Activated naive CD4-positive, alpha-beta T cell treated with anti-CD3 and anti-CD28 coated beads for 36 hours (primary cell): ENCODE data around the gene CEP250. TPM values are rescaled to one million over a fixed set of nuclear protein-coding genes. Genes with fewer than 3 reads are reported as not detected.

Experiments used
- CTCF ChIA-PET: fragments of 350-600 bp; sonication (Branson Sonifier 250); formaldehyde crosslinking; loops from one replicate; lab custom pipeline; 2021; ENCODE audit warnings: antibody characterized with exemption; lab: Charles Lee
- DNase-seq: peaks from one replicate; pipeline ENCODE4 v3.0.0-alpha.2; 2020
- H3K27ac Mint-ChIP-seq: one replicate; pipeline ENCODE4 v1.8.0; 2021; ENCODE audit warnings: mild to moderate bottlenecking, mixed read lengths
- H3K27me3 Mint-ChIP-seq: one replicate; pipeline ENCODE4 v1.8.0; 2021; ENCODE audit warnings: low read depth, mixed read lengths
- H3K36me3 Mint-ChIP-seq: one replicate; pipeline ENCODE4 v1.8.0; 2021; ENCODE audit warnings: low read depth, mixed read lengths
- H3K4me1 Mint-ChIP-seq: one replicate; pipeline ENCODE4 v1.8.0; 2021; ENCODE audit warnings: low read depth, mixed read lengths
- H3K4me3 Mint-ChIP-seq: one replicate; pipeline ENCODE4 v1.8.0; 2021; ENCODE audit warnings: mild to moderate bottlenecking, moderate library complexity, mixed read lengths
- H3K9me3 Mint-ChIP-seq: one replicate; pipeline ENCODE4 v1.8.0; 2021; ENCODE audit warnings: mixed read lengths
- intact Hi-C: fragments of 100-400 bp; cut with micrococcal nuclease; formaldehyde crosslinking; loops from one replicate; pipeline ENCODE4 v1.15.1; 2023
- total RNA-seq, 2 experiments: library from RNA; stranded (reverse); gene quantifications; one replicate each; pipeline ENCODE4 v1.2.3, GENCODE V29; 2021

The CEP250 gene
- total RNA-seq, 2 experiments from 2014 or later: 43.4 to 46.9 TPM

DNA sequence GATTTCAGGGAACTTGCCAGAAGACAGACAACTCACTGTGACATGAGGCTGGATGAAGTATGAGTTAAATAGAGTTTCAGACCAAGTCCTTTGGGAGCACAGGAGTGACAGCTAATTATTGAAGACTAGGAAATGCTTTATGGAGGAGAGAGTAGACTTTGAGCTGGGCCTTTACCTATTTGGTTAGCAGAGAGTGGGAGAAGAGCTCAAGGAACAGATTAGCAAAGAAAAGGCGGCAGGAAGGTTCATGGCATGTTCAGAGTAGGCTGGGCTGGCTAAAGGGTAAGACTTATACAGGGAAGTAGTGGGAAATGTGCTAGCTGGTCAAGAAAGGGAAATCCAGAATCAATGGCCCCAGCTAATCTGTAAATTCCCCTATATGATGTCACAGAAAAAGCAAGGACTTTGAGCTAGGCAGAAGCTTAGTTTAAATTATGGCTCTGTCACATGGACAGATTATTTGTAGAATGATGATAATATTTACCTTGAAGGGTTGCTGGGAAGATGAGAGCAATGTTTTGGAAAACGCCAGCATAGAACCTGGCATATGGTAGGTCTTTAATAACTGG, 19.0 kb downstream of the CEP250 start:
- H3K27me3 Mint-ChIP-seq: no peaks in the 10 kb centered on the region
- DNase-seq: no peak
- H3K36me3 Mint-ChIP-seq: peaks cover 7% of the 10 kb centered on the region
- intact Hi-C loops: no loop called here
- H3K9me3 Mint-ChIP-seq: no peaks in the 10 kb centered on the region
- H3K4me1 Mint-ChIP-seq: no peaks in the 10 kb centered on the region
- CTCF ChIA-PET: interaction anchor here (1.4 to 3.3 kb wide), 3 partner anchors 11 to 171 kb away, joined by 3 to 16 read pairs (median 4); partner anchors contain the start of gene CEP250
- no peak overlapping the region for H3K4me3 Mint-ChIP-seq
- no peak overlapping the region for H3K27ac Mint-ChIP-seq

DNA sequence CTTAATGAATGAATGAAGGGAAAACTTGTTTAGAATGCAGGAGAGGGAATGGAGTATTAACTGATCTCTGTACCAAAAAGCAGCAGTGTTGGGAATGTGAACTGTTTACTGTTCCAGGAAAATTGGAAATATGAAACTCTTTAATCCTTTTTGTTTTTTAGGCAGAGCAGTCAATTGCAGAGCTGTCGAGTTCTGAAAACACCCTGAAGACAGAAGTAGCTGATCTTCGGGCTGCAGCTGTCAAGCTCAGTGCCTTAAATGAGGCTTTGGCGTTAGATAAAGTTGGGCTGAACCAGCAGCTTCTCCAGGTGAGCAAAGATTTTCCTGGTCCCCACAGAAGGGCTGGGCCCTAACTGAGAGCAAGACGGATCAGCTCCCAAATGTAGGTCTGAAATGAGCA, 20.9 kb downstream of the CEP250 start:
- Mint-ChIP-seq H3K4me1 (no peaks in the 10 kb centered on the region), H3K4me3 (no peak overlapping the region), H3K27me3 (no peaks in the 10 kb centered on the region), H3K27ac (no peak overlapping the region), H3K9me3 (no peaks in the 10 kb centered on the region), H3K36me3 (peaks cover 7% of the 10 kb centered on the region)
- DNase-seq: no peak
- intact Hi-C loops: no loop called here
- CTCF ChIA-PET: interaction anchor here (1.0 to 1.1 kb wide), 2 partner anchors 12 to 14 kb away, joined by 3 to 4 read pairs; no protein-coding TSS in a partner anchor

DNA sequence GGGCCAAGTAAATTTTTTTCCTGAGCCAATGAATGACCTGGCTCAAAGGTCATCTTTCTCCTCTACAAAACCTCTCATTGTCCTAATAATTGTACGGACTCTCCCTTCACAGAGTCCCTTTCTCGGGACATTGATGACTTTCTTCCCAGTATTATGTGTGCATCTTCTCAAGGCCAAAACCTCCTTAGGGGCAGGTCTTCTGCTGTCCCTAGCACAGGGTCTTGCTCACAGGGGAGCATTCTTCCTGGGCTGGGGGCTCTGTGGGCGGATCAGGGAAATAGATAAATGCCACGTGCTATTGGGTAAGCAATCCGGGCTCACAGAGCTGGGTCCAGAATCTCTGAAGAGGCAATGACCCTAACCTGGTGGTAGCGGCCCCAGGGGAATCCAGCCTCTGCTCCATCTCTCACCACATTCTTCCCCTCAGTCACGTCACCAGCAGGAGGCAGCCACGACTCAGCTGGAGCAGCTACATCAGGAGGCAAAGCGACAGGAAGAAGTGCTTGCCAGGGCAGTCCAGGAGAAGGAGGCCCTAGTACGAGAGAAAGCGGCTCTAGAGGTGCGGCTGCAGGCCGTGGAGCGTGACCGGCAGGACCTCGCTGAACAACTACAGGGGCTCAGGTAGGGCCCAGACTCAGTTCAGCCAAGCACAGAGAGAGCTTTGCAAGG, 23.5 kb downstream of the CEP250 start:
- Mint-ChIP-seq H3K4me1 (no peaks in the 10 kb centered on the region), H3K36me3 (peaks cover 9% of the 10 kb centered on the region), H3K27me3 (no peaks in the 10 kb centered on the region), H3K9me3 (no peaks in the 10 kb centered on the region), H3K27ac (no peak overlapping the region), H3K4me3 (no peak overlapping the region)
- DNase-seq: peak; percentile 37
- CTCF ChIA-PET: interaction anchor here (0.6 to 1.0 kb wide), 4 partner anchors 10 to 124 kb away, joined by 3 to 7 read pairs (median 3); no protein-coding TSS in a partner anchor
- intact Hi-C loops: no loop called here

DNA sequence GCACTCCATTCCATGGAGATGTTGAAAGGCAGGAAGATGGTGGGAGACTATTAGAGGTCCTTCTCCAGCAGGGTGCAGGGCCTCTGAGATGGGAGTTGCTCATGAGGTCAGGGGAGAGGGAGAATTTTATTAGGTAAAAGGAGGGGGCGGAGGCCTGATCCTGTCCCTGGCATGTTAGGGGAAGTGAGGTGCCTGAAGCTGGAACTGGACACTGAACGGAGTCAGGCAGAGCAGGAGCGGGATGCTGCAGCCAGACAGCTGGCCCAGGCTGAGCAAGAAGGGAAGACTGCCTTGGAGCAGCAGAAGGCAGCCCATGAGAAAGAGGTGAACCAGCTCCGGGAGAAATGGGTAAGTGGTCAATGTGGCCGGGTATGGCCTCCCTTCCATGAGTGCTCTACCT, 24.4 kb downstream of the CEP250 start:
- Mint-ChIP-seq H3K36me3 (peaks cover 15% of the 10 kb centered on the region), H3K27ac (peak overlapping the region; percentile 1), H3K4me3 (no peak overlapping the region), H3K9me3 (peaks cover 2% of the 10 kb centered on the region), H3K27me3 (no peaks in the 10 kb centered on the region), H3K4me1 (peaks cover 2% of the 10 kb centered on the region)
- CTCF ChIA-PET: interaction anchor here (0.6 to 1.0 kb wide), 3 partner anchors 11 to 90 kb away, joined by 3 to 7 read pairs (median 3); no protein-coding TSS in a partner anchor
- no peak for DNase-seq
- intact Hi-C loops: no loop called here

DNA sequence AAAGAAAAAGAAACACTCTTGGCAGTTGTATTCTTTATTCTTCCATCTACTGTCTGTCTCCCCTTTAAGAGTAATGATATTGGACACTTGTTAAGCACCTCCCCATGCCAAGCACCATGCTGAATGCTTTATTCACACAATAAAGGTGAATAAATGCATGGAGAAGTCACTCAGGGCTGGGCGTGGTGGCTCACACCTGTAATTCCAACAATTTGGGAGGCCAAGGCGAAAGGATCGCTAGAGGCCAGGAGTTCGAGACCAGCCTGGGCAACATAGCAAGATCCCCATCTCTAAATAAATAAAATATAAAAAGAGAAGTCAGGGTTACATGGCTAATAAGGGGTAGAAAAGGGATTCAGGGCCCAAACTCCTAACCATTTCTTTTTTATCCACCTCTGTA, 32.1 kb downstream of the CEP250 start:
- Mint-ChIP-seq H3K27ac (no peak overlapping the region), H3K27me3 (no peaks in the 10 kb centered on the region), H3K4me3 (no peak overlapping the region), H3K36me3 (peaks cover 31% of the 10 kb centered on the region), H3K4me1 (peaks cover 43% of the 10 kb centered on the region), H3K9me3 (peaks cover 2% of the 10 kb centered on the region)
- no peak for DNase-seq
- CTCF ChIA-PET: interaction anchor here (0.7 to 1.7 kb wide), 3 partner anchors 23 to 117 kb away, joined by 3 to 7 read pairs (median 4); no protein-coding TSS in a partner anchor
- intact Hi-C loops: no loop called here

DNA sequence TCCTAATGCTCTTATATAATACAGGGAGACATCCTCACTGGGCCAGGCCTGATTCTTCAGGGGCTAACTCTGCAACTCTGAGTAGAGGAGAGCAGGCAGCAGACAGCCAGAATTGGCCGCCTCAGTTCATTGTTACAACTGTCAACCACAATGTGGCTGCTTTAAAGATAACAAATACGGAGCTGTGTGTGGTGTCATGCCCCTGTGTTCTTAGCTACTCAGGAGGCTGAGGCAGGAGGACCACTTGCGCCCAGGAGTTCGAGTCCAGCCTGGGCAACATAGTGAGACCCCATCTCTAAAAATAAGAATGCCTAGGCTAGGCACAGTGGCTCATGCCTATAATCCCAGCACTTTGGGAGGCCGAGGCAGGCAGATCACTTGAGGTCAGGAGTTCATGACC, 34.3 kb downstream of the CEP250 start:
- peaks cover 44% of the 10 kb centered on the region for H3K4me1 Mint-ChIP-seq
- intact Hi-C loops: loop anchor here (1.0 to 2.0 kb wide), 2 partner anchors 34 to 127 kb away; partner anchors contain the start of gene CEP250
- CTCF ChIA-PET: interaction anchor here (4.2 kb wide), 1 partner anchor 27 kb away, joined by 17 read pairs; no protein-coding TSS in a partner anchor
- H3K9me3 Mint-ChIP-seq: no peaks in the 10 kb centered on the region
- no peak for DNase-seq
- peak overlapping the region; percentile 41 for H3K27ac Mint-ChIP-seq
- H3K27me3 Mint-ChIP-seq: no peaks in the 10 kb centered on the region
- peak overlapping the region; percentile 98 for H3K4me3 Mint-ChIP-seq
- H3K36me3 Mint-ChIP-seq: peaks cover 30% of the 10 kb centered on the region

DNA sequence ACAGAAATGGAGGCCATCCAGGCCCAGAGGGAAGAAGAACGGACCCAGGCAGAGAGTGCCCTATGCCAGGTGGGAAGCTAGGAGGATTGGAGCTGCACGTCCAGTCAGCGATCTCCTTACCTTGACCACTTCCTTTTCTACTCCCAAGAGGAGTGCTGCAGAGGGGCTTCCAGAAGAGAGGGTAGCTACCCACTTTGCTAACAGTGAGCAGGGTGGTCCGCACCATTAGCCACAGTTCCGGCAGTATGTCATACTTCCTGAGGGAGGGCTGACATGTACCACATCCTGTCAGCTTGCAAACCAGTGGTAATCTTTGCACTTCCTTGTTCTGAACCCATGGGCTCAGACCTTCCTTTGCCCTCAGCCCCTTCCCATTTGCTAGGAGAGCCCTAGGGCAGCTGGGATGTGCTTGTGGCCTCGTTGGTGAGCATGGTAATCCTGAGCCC, 35.4 kb downstream of the CEP250 start:
- DNase-seq: peak; percentile 80
- H3K4me3 Mint-ChIP-seq: peak overlapping the region; percentile 98
- intact Hi-C loops: loop anchor here (1.0 to 2.0 kb wide), 2 partner anchors 35 to 126 kb away; partner anchors contain the start of gene CEP250
- H3K4me1 Mint-ChIP-seq: peaks cover 42% of the 10 kb centered on the region
- no peaks in the 10 kb centered on the region for H3K27me3 Mint-ChIP-seq
- peaks cover 36% of the 10 kb centered on the region for H3K36me3 Mint-ChIP-seq
- peak overlapping the region; percentile 97 for H3K27ac Mint-ChIP-seq
- CTCF ChIA-PET: interaction anchor here (0.5 to 4.2 kb wide), 7 partner anchors 11 to 464 kb away, joined by 3 to 17 read pairs (median 3); partner anchors contain the start of gene SCAND1
- no peaks in the 10 kb centered on the region for H3K9me3 Mint-ChIP-seq

DNA sequence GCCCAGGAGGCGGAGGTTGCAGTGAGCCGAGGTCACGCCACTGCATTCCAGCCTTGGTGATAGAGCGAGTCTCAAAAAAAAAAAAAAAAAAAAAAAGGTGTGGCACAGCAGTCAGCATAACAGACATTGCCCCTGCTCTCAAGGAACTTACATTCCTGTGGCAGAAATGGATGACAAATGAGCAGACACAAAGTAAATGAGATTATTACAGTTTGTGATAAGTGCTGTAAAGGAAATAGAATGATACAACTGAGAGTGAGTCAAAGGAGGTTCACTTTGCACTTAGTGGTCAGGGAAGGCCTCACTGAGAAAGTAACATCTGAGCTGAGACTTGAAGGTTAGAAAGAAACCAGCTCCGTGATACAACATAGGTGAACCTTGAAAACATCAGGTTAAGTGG, 36.4 kb downstream of the CEP250 start:
- H3K36me3 Mint-ChIP-seq: peaks cover 36% of the 10 kb centered on the region
- H3K27ac Mint-ChIP-seq: peak overlapping the region; percentile 97
- no peaks in the 10 kb centered on the region for H3K9me3 Mint-ChIP-seq
- no peaks in the 10 kb centered on the region for H3K27me3 Mint-ChIP-seq
- peak overlapping the region; percentile 98 for H3K4me3 Mint-ChIP-seq
- intact Hi-C loops: loop anchor here (2.0 kb wide), 1 partner anchor 125 kb away; no protein-coding TSS in a partner anchor
- CTCF ChIA-PET: interaction anchor here (1.3 to 4.2 kb wide), 2 partner anchors 13 to 29 kb away, joined by 4 to 17 read pairs; no protein-coding TSS in a partner anchor
- DNase-seq: no peak
- H3K4me1 Mint-ChIP-seq: peaks cover 42% of the 10 kb centered on the region

DNA sequence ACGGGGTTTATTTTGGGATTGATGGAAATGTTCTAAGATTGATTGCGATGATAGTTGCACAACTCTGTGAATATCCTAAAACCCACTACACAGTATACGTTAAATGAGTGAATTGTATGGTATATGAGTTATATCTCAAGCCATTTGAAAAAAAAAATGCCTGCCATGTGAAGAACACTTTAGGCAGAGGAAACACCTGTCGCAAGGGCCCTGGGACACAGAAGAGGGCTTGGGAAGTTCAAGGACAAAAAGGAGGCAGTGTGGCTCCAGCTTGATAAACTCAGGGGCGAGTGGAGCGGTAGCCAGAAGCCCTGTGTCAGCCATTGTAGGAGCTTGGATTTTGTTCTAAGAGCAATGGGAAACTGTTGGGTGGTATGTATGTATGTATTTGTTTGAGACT, 37.0 kb downstream of the CEP250 start:
- no peak for DNase-seq
- CTCF ChIA-PET: interaction anchor here (1.3 to 4.2 kb wide), 2 partner anchors 12 to 29 kb away, joined by 4 to 17 read pairs; no protein-coding TSS in a partner anchor
- Mint-ChIP-seq H3K36me3 (peaks cover 37% of the 10 kb centered on the region), H3K4me1 (peaks cover 41% of the 10 kb centered on the region), H3K9me3 (no peaks in the 10 kb centered on the region), H3K27me3 (no peaks in the 10 kb centered on the region), H3K4me3 (peak overlapping the region; percentile 98), H3K27ac (peak overlapping the region; percentile 97)
- intact Hi-C loops: no loop called here

DNA sequence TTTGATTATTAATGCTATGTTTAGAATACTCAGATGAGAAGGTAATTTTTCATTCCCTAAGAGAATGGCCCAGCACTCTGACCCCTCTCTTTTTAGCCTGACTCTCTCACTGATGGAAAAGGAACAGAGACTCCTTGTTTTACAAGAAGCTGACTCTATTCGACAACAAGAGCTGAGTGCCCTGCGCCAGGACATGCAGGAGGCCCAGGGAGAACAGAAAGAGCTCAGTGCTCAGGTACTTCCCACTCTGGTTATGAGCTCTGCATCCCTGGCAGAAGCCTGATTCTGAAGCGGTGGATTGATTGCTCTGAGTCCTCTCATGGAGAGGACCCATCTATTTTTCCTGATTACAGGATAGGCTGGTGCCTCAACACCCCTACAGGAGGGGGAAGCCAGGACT, 41.1 kb downstream of the CEP250 start:
- Mint-ChIP-seq H3K36me3 (peaks cover 39% of the 10 kb centered on the region), H3K27me3 (no peaks in the 10 kb centered on the region), H3K9me3 (no peaks in the 10 kb centered on the region), H3K4me3 (no peak overlapping the region), H3K4me1 (peaks cover 14% of the 10 kb centered on the region), H3K27ac (no peak overlapping the region)
- DNase-seq: no peak
- CTCF ChIA-PET: interaction anchor here (0.6 to 1.2 kb wide), 2 partner anchors 32 to 283 kb away, joined by 3 to 4 read pairs; no protein-coding TSS in a partner anchor
- intact Hi-C loops: no loop called here

DNA sequence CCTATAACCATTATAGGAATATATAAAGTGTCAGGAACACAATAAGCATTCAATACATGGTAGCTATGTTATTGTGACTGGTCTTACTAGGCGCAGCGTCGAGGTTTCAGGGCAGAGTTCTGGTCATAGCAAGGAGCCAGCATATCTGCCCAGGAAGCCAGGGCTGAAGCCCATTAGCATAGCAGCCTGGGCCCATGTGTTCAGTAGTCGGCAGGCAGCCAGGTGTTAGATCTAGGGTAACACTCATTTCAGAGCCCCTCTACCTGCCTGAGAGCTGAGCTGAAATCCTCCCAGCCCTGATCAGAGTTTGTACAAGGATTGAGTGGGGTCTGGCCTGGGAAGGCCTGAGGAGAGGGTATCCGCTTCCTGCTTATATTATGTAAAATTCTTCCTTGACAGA, 41.9 kb downstream of the CEP250 start:
- intact Hi-C loops: no loop called here
- Mint-ChIP-seq H3K9me3 (no peaks in the 10 kb centered on the region), H3K27ac (no peak overlapping the region), H3K4me1 (peaks cover 5% of the 10 kb centered on the region), H3K27me3 (no peaks in the 10 kb centered on the region), H3K4me3 (no peak overlapping the region), H3K36me3 (peaks cover 33% of the 10 kb centered on the region)
- no peak for DNase-seq
- CTCF ChIA-PET: interaction anchor here (1.6 kb wide), 1 partner anchor 33 kb away, joined by 10 read pairs; no protein-coding TSS in a partner anchor

DNA sequence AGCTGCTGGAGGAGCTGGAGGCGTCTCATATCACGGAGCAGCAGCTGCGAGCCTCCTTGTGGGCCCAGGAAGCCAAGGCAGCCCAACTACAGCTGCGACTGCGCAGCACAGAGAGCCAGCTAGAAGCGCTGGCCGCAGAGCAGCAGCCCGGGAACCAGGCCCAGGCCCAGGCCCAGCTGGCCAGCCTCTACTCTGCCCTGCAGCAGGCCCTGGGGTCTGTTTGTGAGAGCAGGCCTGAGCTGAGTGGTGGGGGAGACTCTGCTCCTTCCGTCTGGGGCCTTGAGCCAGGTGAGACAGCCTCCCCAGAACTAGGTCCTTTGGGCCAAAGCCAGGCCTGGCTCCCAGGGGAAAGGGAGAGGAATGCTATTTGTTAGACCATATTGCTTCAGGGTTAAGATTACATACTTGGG, 42.4 kb downstream of the CEP250 start:
- intact Hi-C loops: no loop called here
- peaks cover under 1% of the 10 kb centered on the region for H3K4me1 Mint-ChIP-seq
- no peak overlapping the region for H3K27ac Mint-ChIP-seq
- H3K36me3 Mint-ChIP-seq: peaks cover 34% of the 10 kb centered on the region
- H3K4me3 Mint-ChIP-seq: no peak overlapping the region
- no peak for DNase-seq
- CTCF ChIA-PET: interaction anchor here (1.6 kb wide), 1 partner anchor 34 kb away, joined by 10 read pairs; no protein-coding TSS in a partner anchor
- H3K9me3 Mint-ChIP-seq: no peaks in the 10 kb centered on the region
- no peaks in the 10 kb centered on the region for H3K27me3 Mint-ChIP-seq
